HepG2 (cell line): Measurements from ENCODE around the gene GRM8. TPM values are rescaled to one million over a fixed set of nuclear protein-coding genes. Genes with fewer than 3 reads are reported as not detected.

Experiments used
- ATAC-seq: fragments of 200-7000 bp; cut with Tn5 transposase; 3 replicates; pipeline ENCODE4 v1.9.1; 2020; ENCODE audit warnings: mild to moderate bottlenecking, moderate library complexity
- BruUV-seq: library from RNA; stranded (reverse); fragments of 400-500 nt; replicated peaks from 2 replicates; lab custom pipeline; 2021; lab: Mats Ljungman, UMichigan
- CTCF ChIA-PET: fragments of 300-600 bp; formaldehyde crosslinking; extraction: SDS; loops from one replicate; lab custom pipeline; 2021; ENCODE audit warnings: low total read pairs, inconsistent platforms, low intra/inter-chr PET ratio; lab: Yijun Ruan, JAX
- POLR2A ChIA-PET: fragments of 350-600 bp; sonication (Branson Sonifier 250); formaldehyde crosslinking; loops from one replicate; lab custom pipeline; 2020; ENCODE audit warnings: antibody characterized with exemption, inconsistent platforms; lab: Yijun Ruan, JAX
- DNase-seq: peaks from one replicate; pipeline ENCODE4 v3.0.0-alpha.2; 2015; ENCODE audit warnings: low spot score
- FAIRE-seq: peaks from 3 replicates; lab custom pipeline; 2011; peaks lifted over from hg19 to GRCh38; lab: Jason Lieb, UNC
- H2AFZ ChIP-seq: one replicate; pipeline ENCODE4 v1.6.1; 2011; ENCODE audit warnings: low read length, inconsistent platforms
- H3K27ac ChIP-seq: fragments of 300-600 bp; 3 replicates; pipeline ENCODE4 v1.8.0; 2011; ENCODE audit warnings: mixed run types, mild to moderate bottlenecking, mixed read lengths, low read length, inconsistent platforms; ENCODE audit not compliant: insufficient read depth; ENCODE audit errors: extremely low read length
- H3K27me3 ChIP-seq, 2 experiments: fragments of 200-600 bp in 1 of 2; 2 replicates in 1 of 2; 3 replicates in 1 of 2; pipeline versions ENCODE4 v1.6.0 to v1.8.0; 2011; ENCODE audit warnings: low read length in 2 of 2, mild to moderate bottlenecking in 2 of 2, moderate library complexity in 2 of 2, inconsistent platforms in 1 of 2; ENCODE audit not compliant: insufficient read depth in 2 of 2, control insufficient read depth in 1 of 2
- H3K36me3 ChIP-seq, 2 experiments: fragments of 200-600 bp in 1 of 2; replicated peaks in 1 of 2; 2 replicates in 1 of 2; 3 replicates in 1 of 2; pipeline versions ENCODE4 v1.5.1 to v1.8.0; 2011; ENCODE audit warnings: low read length in 2 of 2, inconsistent platforms in 1 of 2; ENCODE audit not compliant: insufficient read depth in 2 of 2, control insufficient read depth in 1 of 2
- H3K4me1 ChIP-seq: 2 replicates; pipeline ENCODE4 v1.5.1; 2012; ENCODE audit warnings: low read length, inconsistent platforms; ENCODE audit not compliant: insufficient read depth
- H3K4me2 ChIP-seq: 2 replicates; pipeline ENCODE4 v1.6.0; 2011; ENCODE audit warnings: low read depth, low read length, inconsistent platforms
- H3K4me3 ChIP-seq, 3 experiments: fragments of 200-600 bp in 1 of 3; sonication (generic), shearing (Covaris generic) in 1 of 3; replicated peaks in 1 of 3; 2 replicates each; pipeline ENCODE4 v1.5.1; 2011 to 2016; ENCODE audit warnings: low read length in 3 of 3, inconsistent platforms in 2 of 3, low read depth in 2 of 3, mild to moderate bottlenecking in 2 of 3, control low read depth in 1 of 3, mixed read lengths in 1 of 3; ENCODE audit not compliant: insufficient read depth in 1 of 3
- H3K79me2 ChIP-seq: one replicate; pipeline ENCODE4 v1.6.1; 2011; ENCODE audit warnings: low read length, inconsistent platforms; ENCODE audit not compliant: insufficient read depth
- H3K9ac ChIP-seq: 2 replicates; pipeline ENCODE4 v1.6.0; 2011; ENCODE audit warnings: mild to moderate bottlenecking, low read depth, low read length, inconsistent platforms; ENCODE audit not compliant: insufficient read depth
- H3K9me3 ChIP-seq: 2 replicates; pipeline ENCODE4 v1.5.1; 2012; ENCODE audit warnings: mild to moderate bottlenecking, low read length
- H4K20me1 ChIP-seq: 2 replicates; pipeline ENCODE4 v1.6.0; 2011; ENCODE audit warnings: inconsistent platforms, mild to moderate bottlenecking, low read length, moderate library complexity; ENCODE audit not compliant: insufficient read depth
- ARHGAP35 ChIP-seq: sonication (generic); formaldehyde crosslinking; IDR thresholded peaks from 2 replicates; pipeline ENCODE4 v1.9.0; 2022; ENCODE audit warnings: mild to moderate bottlenecking, inconsistent platforms, moderate library complexity, missing genetic modification reagents, borderline replicate concordance
- HNRNPUL1 ChIP-seq: fragments of 200-400 bp; formaldehyde crosslinking; IDR thresholded peaks from 2 replicates; pipeline ENCODE4 v1.6.1; 2017; ENCODE audit warnings: low read depth, mild to moderate bottlenecking, low read length, moderate library complexity
- SMC3 ChIP-seq: IDR thresholded peaks from 2 replicates; pipeline ENCODE4 v1.6.1; 2011; ENCODE audit warnings: low read length, improper control_type of control experiment
- ZNF292 ChIP-seq: sonication (generic); formaldehyde crosslinking; IDR thresholded peaks from 2 replicates; pipeline ENCODE4 v1.8.1; 2022; ENCODE audit warnings: mild to moderate bottlenecking, low read depth, missing genetic modification reagents, borderline replicate concordance
- ZNF432 ChIP-seq: sonication (generic); formaldehyde crosslinking; IDR thresholded peaks from 2 replicates; pipeline ENCODE4 v1.5.0; 2020; ENCODE audit warnings: missing genetic modification reagents, mild to moderate bottlenecking, borderline replicate concordance
- ZNF768 ChIP-seq: sonication (generic); formaldehyde crosslinking; IDR thresholded peaks from 2 replicates; pipeline ENCODE4 v1.4.0; 2020; ENCODE audit warnings: missing genetic modification reagents
- WGBS: methylation state at CpG from one replicate; pipeline ENCODE4 v1.1.6; 2017; ENCODE audit warnings: low lambda C conversion rate; 5-methylcytosine and 5-hydroxymethylcytosine counted together
- in situ Hi-C: cut with HindIII; loops from 2 replicates; pipeline ENCODE4 v1.10.0; 2017; ENCODE audit warnings: low pct_unique_long_range_greater_than_20kb; ENCODE audit not compliant: extremely low pct_ligation_motif_present
- intact Hi-C: fragments of 100-400 bp; cut with micrococcal nuclease; formaldehyde crosslinking; loops from one replicate; pipeline ENCODE4 v1.10.0; 2022; ENCODE audit not compliant: unreplicated experiment
- polyA plus RNA-seq, 8 experiments: library from polyadenylated mRNA; depleted of rRNA in 3 of 8; stranded (reverse) in 7 of 8; unstranded in 1 of 8; fragments of >200 nt; fragmentation: Illumina TruSeq in 4 of 8; extraction: Trizol in 4 of 8; gene quantifications; 2 replicates each; pipeline versions ENCODE4 v1.2.1 to v1.2.3, GENCODE V29; 2011 to 2016; ENCODE audit warnings: low read depth in 4 of 8, missing spikeins in 1 of 8, mixed read lengths in 1 of 8; ENCODE audit not compliant: insufficient read depth in 1 of 8
- total RNA-seq, 5 experiments: library from RNA; depleted of rRNA; stranded (reverse); fragments of >200 nt; fragmentation: Illumina TruSeq; extraction: Trizol; gene quantifications; 2 replicates each; pipeline ENCODE4 v1.2.3, GENCODE V29; 2016; ENCODE audit warnings: low read depth in 1 of 5
- TF ChIP-seq, protein P1 (sequence below): sonication (generic); formaldehyde crosslinking; IDR thresholded peaks from 2 replicates; pipeline ENCODE4 v1.4.0; 2020; ENCODE audit warnings: missing genetic modification reagents
- TF ChIP-seq, protein P2 (sequence below): sonication (generic); formaldehyde crosslinking; IDR thresholded peaks from 2 replicates; pipeline ENCODE4 v1.4.0; 2020; ENCODE audit warnings: missing genetic modification reagents, mild to moderate bottlenecking, borderline replicate concordance
- TF ChIP-seq, protein P3 (sequence below): IDR thresholded peaks from 2 replicates; pipeline ENCODE4 v1.6.1; 2012; ENCODE audit warnings: low read depth, low read length, improper control_type of control experiment
- TF ChIP-seq, protein P4 (sequence below): sonication (generic); formaldehyde crosslinking; IDR thresholded peaks from 2 replicates; pipeline ENCODE4 v1.4.0; 2020; ENCODE audit warnings: missing genetic modification reagents, borderline replicate concordance
- TF ChIP-seq, protein P5 (sequence below): sonication (generic); formaldehyde crosslinking; IDR thresholded peaks from 2 replicates; pipeline ENCODE4 v1.4.0; 2020; ENCODE audit warnings: missing genetic modification reagents, borderline replicate concordance

GRM8 gene
- total and polyA plus RNA-seq, 2 of the 13 experiments (the other 11 are each of a cell fraction or from before 2014, with no cell fraction given) = not detected

DNA sequence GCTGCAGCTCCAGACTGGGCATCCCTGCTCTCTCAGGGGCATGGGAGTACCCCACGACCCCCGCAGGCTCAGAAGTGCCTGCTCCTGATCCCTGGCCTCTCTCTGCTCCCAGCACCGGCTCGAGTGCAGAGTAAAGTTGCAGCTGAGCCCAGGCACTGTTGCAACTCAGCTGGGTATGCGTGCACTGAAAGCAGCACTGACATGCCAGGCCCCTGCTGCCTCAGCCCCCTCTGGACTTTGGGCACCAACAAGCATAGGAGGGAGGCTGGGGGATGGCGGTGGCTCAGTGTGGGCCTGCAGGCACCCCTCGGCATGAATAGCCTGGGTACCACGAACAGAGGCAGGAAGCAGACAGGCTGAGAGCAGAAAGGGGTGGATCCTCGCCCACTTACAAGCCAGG lies 295.3 kb downstream of the GRM8 start:
- intact Hi-C loops = no loop called here
- Histone ChIP-seq H3K4me2 (no peak overlapping the region), H3K79me2 (no peaks in the 10 kb centered on the region), H3K4me3 (no peak overlapping the region), H3K27ac (no peak overlapping the region), H4K20me1 (no peaks in the 10 kb centered on the region), H3K9ac (no peak overlapping the region), H2AFZ (no peak overlapping the region), H3K9me3 (no peaks in the 10 kb centered on the region), H3K27me3 (no peaks in the 10 kb centered on the region), H3K36me3 (no peaks in the 10 kb centered on the region), H3K4me1 (no peaks in the 10 kb centered on the region)
- ATAC-seq (no peak), FAIRE-seq (no peak), DNase-seq (no peak)
- in situ Hi-C loops = no loop called here
- no CpG with 5 or more reads among the region's 9 CpGs for whole genome bisulfite sequencing
- TF ChIP-seq, protein P1, sequence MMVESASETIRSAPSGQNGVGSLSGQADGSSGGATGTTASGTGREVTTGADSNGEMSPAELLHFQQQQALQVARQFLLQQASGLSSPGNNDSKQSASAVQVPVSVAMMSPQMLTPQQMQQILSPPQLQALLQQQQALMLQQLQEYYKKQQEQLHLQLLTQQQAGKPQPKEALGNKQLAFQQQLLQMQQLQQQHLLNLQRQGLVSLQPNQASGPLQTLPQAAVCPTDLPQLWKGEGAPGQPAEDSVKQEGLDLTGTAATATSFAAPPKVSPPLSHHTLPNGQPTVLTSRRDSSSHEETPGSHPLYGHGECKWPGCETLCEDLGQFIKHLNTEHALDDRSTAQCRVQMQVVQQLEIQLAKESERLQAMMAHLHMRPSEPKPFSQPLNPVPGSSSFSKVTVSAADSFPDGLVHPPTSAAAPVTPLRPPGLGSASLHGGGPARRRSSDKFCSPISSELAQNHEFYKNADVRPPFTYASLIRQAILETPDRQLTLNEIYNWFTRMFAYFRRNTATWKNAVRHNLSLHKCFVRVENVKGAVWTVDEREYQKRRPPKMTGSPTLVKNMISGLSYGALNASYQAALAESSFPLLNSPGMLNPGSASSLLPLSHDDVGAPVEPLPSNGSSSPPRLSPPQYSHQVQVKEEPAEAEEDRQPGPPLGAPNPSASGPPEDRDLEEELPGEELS = no peak
- no peak for TF ChIP-seq ARHGAP35 (CRISPR knock-in tag)
- TF ChIP-seq, protein P2, sequence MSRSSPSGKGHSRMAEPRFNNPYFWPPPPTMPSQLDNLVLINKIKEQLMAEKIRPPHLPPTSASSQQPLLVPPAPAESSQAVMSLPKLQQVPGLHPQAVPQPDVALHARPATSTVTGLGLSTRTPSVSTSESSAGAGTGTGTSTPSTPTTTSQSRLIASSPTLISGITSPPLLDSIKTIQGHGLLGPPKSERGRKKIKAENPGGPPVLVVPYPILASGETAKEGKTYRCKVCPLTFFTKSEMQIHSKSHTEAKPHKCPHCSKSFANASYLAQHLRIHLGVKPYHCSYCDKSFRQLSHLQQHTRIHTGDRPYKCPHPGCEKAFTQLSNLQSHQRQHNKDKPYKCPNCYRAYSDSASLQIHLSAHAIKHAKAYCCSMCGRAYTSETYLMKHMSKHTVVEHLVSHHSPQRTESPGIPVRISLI = no peak
- no peak for TF ChIP-seq SMC3
- TF ChIP-seq, protein P3, sequence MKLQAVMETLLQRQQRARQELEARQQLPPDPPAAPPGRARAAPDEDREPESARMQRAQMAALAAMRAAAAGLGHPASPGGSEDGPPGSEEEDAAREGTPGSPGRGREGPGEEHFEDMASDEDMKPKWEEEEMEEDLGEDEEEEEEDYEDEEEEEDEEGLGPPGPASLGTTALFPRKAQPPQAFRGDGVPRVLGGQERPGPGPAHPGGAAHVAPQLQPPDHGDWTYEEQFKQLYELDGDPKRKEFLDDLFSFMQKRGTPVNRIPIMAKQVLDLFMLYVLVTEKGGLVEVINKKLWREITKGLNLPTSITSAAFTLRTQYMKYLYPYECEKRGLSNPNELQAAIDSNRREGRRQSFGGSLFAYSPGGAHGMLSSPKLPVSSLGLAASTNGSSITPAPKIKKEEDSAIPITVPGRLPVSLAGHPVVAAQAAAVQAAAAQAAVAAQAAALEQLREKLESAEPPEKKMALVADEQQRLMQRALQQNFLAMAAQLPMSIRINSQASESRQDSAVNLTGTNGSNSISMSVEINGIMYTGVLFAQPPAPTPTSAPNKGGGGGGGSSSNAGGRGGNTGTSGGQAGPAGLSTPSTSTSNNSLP = no peak
- TF ChIP-seq, protein P4, sequence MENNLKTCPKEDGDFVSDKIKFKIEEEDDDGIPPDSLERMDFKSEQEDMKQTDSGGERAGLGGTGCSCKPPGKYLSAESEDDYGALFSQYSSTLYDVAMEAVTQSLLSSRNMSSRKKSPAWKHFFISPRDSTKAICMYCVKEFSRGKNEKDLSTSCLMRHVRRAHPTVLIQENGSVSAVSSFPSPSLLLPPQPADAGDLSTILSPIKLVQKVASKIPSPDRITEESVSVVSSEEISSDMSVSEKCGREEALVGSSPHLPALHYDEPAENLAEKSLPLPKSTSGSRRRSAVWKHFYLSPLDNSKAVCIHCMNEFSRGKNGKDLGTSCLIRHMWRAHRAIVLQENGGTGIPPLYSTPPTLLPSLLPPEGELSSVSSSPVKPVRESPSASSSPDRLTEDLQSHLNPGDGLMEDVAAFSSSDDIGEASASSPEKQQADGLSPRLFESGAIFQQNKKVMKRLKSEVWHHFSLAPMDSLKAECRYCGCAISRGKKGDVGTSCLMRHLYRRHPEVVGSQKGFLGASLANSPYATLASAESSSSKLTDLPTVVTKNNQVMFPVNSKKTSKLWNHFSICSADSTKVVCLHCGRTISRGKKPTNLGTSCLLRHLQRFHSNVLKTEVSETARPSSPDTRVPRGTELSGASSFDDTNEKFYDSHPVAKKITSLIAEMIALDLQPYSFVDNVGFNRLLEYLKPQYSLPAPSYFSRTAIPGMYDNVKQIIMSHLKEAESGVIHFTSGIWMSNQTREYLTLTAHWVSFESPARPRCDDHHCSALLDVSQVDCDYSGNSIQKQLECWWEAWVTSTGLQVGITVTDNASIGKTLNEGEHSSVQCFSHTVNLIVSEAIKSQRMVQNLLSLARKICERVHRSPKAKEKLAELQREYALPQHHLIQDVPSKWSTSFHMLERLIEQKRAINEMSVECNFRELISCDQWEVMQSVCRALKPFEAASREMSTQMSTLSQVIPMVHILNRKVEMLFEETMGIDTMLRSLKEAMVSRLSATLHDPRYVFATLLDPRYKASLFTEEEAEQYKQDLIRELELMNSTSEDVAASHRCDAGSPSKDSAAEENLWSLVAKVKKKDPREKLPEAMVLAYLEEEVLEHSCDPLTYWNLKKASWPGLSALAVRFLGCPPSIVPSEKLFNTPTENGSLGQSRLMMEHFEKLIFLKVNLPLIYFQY (CRISPR knock-in tag) = no peak
- TF ChIP-seq ZNF768 = no peak
- no peak for TF ChIP-seq ZNF432 (CRISPR knock-in tag)
- TF ChIP-seq, protein P5, sequence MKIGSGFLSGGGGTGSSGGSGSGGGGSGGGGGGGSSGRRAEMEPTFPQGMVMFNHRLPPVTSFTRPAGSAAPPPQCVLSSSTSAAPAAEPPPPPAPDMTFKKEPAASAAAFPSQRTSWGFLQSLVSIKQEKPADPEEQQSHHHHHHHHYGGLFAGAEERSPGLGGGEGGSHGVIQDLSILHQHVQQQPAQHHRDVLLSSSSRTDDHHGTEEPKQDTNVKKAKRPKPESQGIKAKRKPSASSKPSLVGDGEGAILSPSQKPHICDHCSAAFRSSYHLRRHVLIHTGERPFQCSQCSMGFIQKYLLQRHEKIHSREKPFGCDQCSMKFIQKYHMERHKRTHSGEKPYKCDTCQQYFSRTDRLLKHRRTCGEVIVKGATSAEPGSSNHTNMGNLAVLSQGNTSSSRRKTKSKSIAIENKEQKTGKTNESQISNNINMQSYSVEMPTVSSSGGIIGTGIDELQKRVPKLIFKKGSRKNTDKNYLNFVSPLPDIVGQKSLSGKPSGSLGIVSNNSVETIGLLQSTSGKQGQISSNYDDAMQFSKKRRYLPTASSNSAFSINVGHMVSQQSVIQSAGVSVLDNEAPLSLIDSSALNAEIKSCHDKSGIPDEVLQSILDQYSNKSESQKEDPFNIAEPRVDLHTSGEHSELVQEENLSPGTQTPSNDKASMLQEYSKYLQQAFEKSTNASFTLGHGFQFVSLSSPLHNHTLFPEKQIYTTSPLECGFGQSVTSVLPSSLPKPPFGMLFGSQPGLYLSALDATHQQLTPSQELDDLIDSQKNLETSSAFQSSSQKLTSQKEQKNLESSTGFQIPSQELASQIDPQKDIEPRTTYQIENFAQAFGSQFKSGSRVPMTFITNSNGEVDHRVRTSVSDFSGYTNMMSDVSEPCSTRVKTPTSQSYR = no peak
- TF ChIP-seq ZNF292 = no peak
- TF ChIP-seq HNRNPUL1 = no peak
- CTCF ChIA-PET = no interaction called here
- BruUV-seq = no TSS peak
- POLR2A ChIA-PET = no interaction called here
